K562 (cell line): ENCODE measurements around the gene SH3BP5. TPM values are rescaled to one million over a fixed set of nuclear protein-coding genes. Genes with fewer than 3 reads are reported as not detected.

Experiments used
- AFF1 ChIP-seq, 2 experiments: fragments of 450-650 bp; IDR thresholded peaks; 2 replicates each; pipeline ENCODE4 v1.6.1; 2018; ENCODE audit warnings: mild to moderate bottlenecking in 2 of 2, low read depth in 1 of 2; ENCODE audit not compliant: partially characterized antibody in 2 of 2
- CHD2 ChIP-seq: IDR thresholded peaks from 2 replicates; pipeline ENCODE4 v1.6.1; 2011; ENCODE audit warnings: low read depth, low read length
- CTBP1 ChIP-seq: fragments of 450-650 bp; IDR thresholded peaks from 2 replicates; pipeline ENCODE4 v1.6.1; 2016; ENCODE audit warnings: borderline replicate concordance
- E2F4 ChIP-seq: sonication (generic); formaldehyde crosslinking; IDR thresholded peaks from 2 replicates; pipeline ENCODE4 v1.8.0; 2022; ENCODE audit warnings: mild to moderate bottlenecking, low read depth, missing genetic modification reagents
- E2F8 ChIP-seq: fragments of 450-650 bp; IDR thresholded peaks from 2 replicates; pipeline ENCODE4 v1.7.1; 2018; ENCODE audit warnings: mild to moderate bottlenecking, low read depth; ENCODE audit not compliant: partially characterized antibody
- ETV1 ChIP-seq: fragments of 450-650 bp; conservative IDR thresholded peaks from 2 replicates; pipeline ENCODE4 v1.6.1; 2016; ENCODE audit warnings: missing genetic modification characterization, control low read depth, low read depth, missing compliant biosample characterization
- FOXJ2 ChIP-seq: fragments of 200-800 bp; sonication (Bioruptor generic); IDR thresholded peaks from 2 replicates; pipeline ENCODE4 v1.6.1; 2016; ENCODE audit warnings: missing genetic modification characterization, missing compliant biosample characterization
- GABPB2 ChIP-seq: fragments of 250-450 bp; sonication (Bioruptor Pico); conservative IDR thresholded peaks from 2 replicates; pipeline ENCODE4 v1.5.1; 2021; ENCODE audit warnings: mild to moderate bottlenecking
- GTF2B ChIP-seq: IDR thresholded peaks from 2 replicates; pipeline ENCODE4 v1.6.1; 2011; ENCODE audit not compliant: insufficient read length; ENCODE audit errors: extremely low read depth
- HDGF ChIP-seq: fragments of 450-650 bp; IDR thresholded peaks from 2 replicates; pipeline ENCODE4 v1.6.1; 2016
- HLTF ChIP-seq: fragments of 450-650 bp; IDR thresholded peaks from 2 replicates; pipeline ENCODE4 v1.6.1; 2016
- KAT2B ChIP-seq: IDR thresholded peaks from one replicate; pipeline ENCODE4 v1.6.1; 2012; ENCODE audit warnings: low read depth, mild to moderate bottlenecking, control low read depth, inconsistent platforms, low read length, moderate library complexity
- MAFG ChIP-seq: fragments of 450-650 bp; conservative IDR thresholded peaks from 2 replicates; pipeline ENCODE4 v1.6.1; 2016; ENCODE audit warnings: missing genetic modification characterization, missing compliant biosample characterization
- RBM34 ChIP-seq: fragments of 200-400 bp; formaldehyde crosslinking; IDR thresholded peaks from 2 replicates; pipeline ENCODE4 v1.6.1; 2018; ENCODE audit warnings: low read length, borderline replicate concordance; ENCODE audit not compliant: insufficient read depth
- SMARCA4 ChIP-seq: fragments of 450-650 bp; IDR thresholded peaks from 2 replicates; pipeline ENCODE4 v1.6.1; 2016
- SOX6 ChIP-seq: fragments of 450-650 bp; IDR thresholded peaks from 2 replicates; pipeline ENCODE4 v1.6.1; 2014; ENCODE audit warnings: mild to moderate bottlenecking
- SREBF2 ChIP-seq: sonication (generic); formaldehyde crosslinking; IDR thresholded peaks from 2 replicates; pipeline ENCODE4 v1.4.0; 2020; ENCODE audit warnings: mild to moderate bottlenecking, missing genetic modification reagents
- TFAP4 ChIP-seq: sonication (generic); formaldehyde crosslinking; IDR thresholded peaks from 2 replicates; pipeline ENCODE4 v1.8.0; 2022; ENCODE audit warnings: missing genetic modification reagents, mild to moderate bottlenecking, moderate library complexity, borderline replicate concordance
- TRIM24 ChIP-seq, 2 experiments: fragments of 450-650 bp; IDR thresholded peaks; 2 replicates each; pipeline ENCODE4 v1.6.1; 2016
- TRIM28 ChIP-seq: fragments of 450-650 bp; IDR thresholded peaks from 2 replicates; pipeline ENCODE4 v1.6.1; 2017
- ZNF146 ChIP-seq: IDR thresholded peaks from one replicate; pipeline ENCODE4 v1.6.1; 2018; ENCODE audit warnings: missing compliant biosample characterization; ENCODE audit not compliant: unreplicated experiment
- ZNF785 ChIP-seq: fragments of 250-450 bp; sonication (Bioruptor Pico); IDR thresholded peaks from 2 replicates; pipeline ENCODE4 v1.4.0; 2020; ENCODE audit warnings: mild to moderate bottlenecking
- polyA plus RNA-seq, 8 experiments: library from polyadenylated mRNA; depleted of rRNA in 4 of 8; stranded (reverse) in 5 of 8; unstranded in 3 of 8; fragments of >200 nt; fragmentation: Nextera tagmentation in 2 of 8; fragmentation: Illumina TruSeq in 1 of 8; extraction: Ambion mirVana in 2 of 8; extraction: Trizol in 1 of 8; gene quantifications; 2 replicates each; pipeline versions ENCODE4 v1.2.1 to v1.2.3, GENCODE V29; 2011 to 2014; ENCODE audit warnings: inconsistent platforms in 1 of 8, missing spikeins in 1 of 8
- total RNA-seq, 7 experiments: library from RNA; depleted of rRNA in 6 of 7; stranded (reverse); fragments of >200 nt in 6 of 7; fragmentation: Illumina TruSeq in 2 of 7; extraction: Trizol in 2 of 7; gene quantifications; 2 replicates each; pipeline versions ENCODE4 v1.2.1 to v1.2.3, GENCODE V29; 2011 to 2021; ENCODE audit warnings: low replicate concordance in 1 of 7

The SH3BP5 gene
- total and polyA plus RNA-seq, 9 of the 15 experiments (the other 6 are each of a cell fraction or from before 2014, with no cell fraction given) = 2.9 to 29.0 (median 14.9) TPM

- TF ChIP-seq E2F8 = peak; percentile 24
- no peak for TF ChIP-seq GTF2B
- TF ChIP-seq SOX6 = peak; percentile 28; the same call in 1 of the 2 replicates
- TF ChIP-seq HLTF = no peak
- peak; percentile 33; the same call in 1 of the 2 replicates for TF ChIP-seq ETV1 (tag)
- no peak for TF ChIP-seq CHD2
- TF ChIP-seq SMARCA4 = peak; percentile 95
- TF ChIP-seq ZNF146 (CRISPR knock-in tag) = no peak
- TF ChIP-seq SREBF2 (CRISPR knock-in tag) = no peak
- TF ChIP-seq AFF1 (IDR thresholded peaks at IDR 0.05; ENCODE audit: low read depth in 1 of 2, partially characterized antibody in 2 of 2) = no peak
- TF ChIP-seq FOXJ2 = no peak
- peak; percentile 89 for TF ChIP-seq MAFG (tag)
- TF ChIP-seq CTBP1 = no peak; the same call in 1 of the 2 replicates
- TF ChIP-seq ZNF785 (CRISPR knock-in tag) = no peak
- TF ChIP-seq TRIM28 = no peak
- TF ChIP-seq KAT2B = no peak
- TF ChIP-seq E2F4 = no peak
- 0 out of 2 replicates have a peak, but pooled peaks have one; percentile 58 for TF ChIP-seq HDGF
- TF ChIP-seq TRIM24 (IDR thresholded peaks at IDR 0.05) = peak; percentile 9 to 56; a peak in 2 of 4 replicates
- TF ChIP-seq GABPB2 = no peak
- no peak for TF ChIP-seq RBM34
- TF ChIP-seq TFAP4 (CRISPR knock-in tag) = no peak
These were observed 7.4 kb upstream of the SH3BP5 start (continued) for GRCh38 chr3:15339786-15340215.
